Dendritic cell treated with granulocyte-macrophage colony-stimulating factor and Interleukin-4, amounts not matched to agents 40 ng/mL and 50 ng/mL, for 4 days (primary cell): ENCODE data around the gene BRME1.
A peak's percentile ranks its signal among the peaks of the same experiment; 100 is the strongest.

Experiments used
- H3K27ac Mint-ChIP-seq: one replicate; pipeline ENCODE4 v1.8.0; 2022; ENCODE audit warnings: mild to moderate bottlenecking, mixed read lengths
- H3K27me3 Mint-ChIP-seq: one replicate; pipeline ENCODE4 v1.8.0; 2022; ENCODE audit warnings: mild to moderate bottlenecking, mixed read lengths
- H3K36me3 Mint-ChIP-seq: one replicate; pipeline ENCODE4 v1.8.0; 2022; ENCODE audit warnings: low read depth, mixed read lengths
- H3K4me1 Mint-ChIP-seq: one replicate; pipeline ENCODE4 v1.8.0; 2022; ENCODE audit warnings: low read depth, mixed read lengths
- H3K4me3 Mint-ChIP-seq: one replicate; pipeline ENCODE4 v1.8.0; 2022; ENCODE audit warnings: mild to moderate bottlenecking, moderate library complexity, mixed read lengths
- H3K9me3 Mint-ChIP-seq: one replicate; pipeline ENCODE4 v1.8.0; 2022; ENCODE audit warnings: mixed read lengths
- intact Hi-C: fragments of 100-400 bp; cut with micrococcal nuclease; formaldehyde crosslinking; loops from one replicate; pipeline ENCODE4 v1.15.0; 2022

Gene BRME1

DNA sequence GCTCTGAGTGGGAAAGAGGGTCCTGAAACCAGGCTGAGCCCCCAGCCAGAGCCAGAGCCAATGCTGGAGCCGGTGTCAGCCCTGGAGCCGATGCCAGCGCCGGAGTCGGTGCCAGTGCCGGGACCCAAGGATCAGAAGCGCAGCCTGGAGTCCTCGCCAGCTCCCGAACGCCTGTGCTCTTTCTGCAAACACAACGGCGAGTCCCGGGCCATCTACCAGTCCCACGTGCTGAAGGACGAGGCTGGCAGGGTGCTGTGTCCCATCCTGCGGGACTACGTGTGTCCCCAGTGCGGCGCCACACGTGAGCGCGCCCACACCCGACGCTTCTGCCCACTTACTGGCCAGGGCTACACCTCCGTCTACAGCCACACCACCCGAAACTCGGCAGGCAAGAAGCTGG is 28.6 kb downstream of the BRME1 start:
- H3K4me1 Mint-ChIP-seq, result peaks cover 31% of the 10 kb centered on the region
- H3K27ac Mint-ChIP-seq, result no peak overlapping the region
- no peaks in the 10 kb centered on the region for H3K9me3 Mint-ChIP-seq
- intact Hi-C loops, result no loop called here
- no peak overlapping the region for H3K4me3 Mint-ChIP-seq
- no peaks in the 10 kb centered on the region for H3K36me3 Mint-ChIP-seq
- H3K27me3 Mint-ChIP-seq, result peaks cover 34% of the 10 kb centered on the region

DNA sequence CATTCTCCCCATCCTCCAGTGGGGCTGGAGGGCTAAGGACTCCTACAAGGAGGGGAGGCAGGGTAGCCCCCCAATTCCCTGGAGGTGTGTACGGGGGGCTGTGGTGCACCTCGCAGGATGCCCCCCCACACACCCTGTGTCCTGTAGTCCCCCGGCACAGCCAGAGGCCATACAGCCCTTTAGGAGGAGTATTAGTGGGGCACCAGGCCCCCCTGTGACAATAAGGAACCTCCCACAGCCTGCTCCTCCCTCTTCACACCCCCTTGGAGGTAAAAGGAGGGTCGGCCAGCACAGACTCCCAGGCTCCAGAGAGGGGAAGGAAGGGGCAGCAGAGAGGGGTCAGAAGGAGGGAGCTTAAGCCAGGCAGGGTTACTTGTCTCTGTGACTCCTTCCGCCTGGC is 29.1 kb downstream of the BRME1 start, which contains the start of gene NANOS3:
Gene NANOS3, plus strand, starts transcription at position 301 of the 400 bp plus-strand sequence. CDS start 115 bp downstream, outside the sequence.
- H3K9me3 Mint-ChIP-seq, result no peaks in the 10 kb centered on the region
- intact Hi-C loops, result no loop called here
- H3K4me3 Mint-ChIP-seq, result no peak within 1 kb of the TSS
- H3K27me3 Mint-ChIP-seq, result peaks cover 37% of the 10 kb centered on the region
- peaks cover 28% of the 10 kb centered on the region for H3K4me1 Mint-ChIP-seq
- no peaks in the 10 kb centered on the region for H3K36me3 Mint-ChIP-seq
- H3K27ac Mint-ChIP-seq, result no peak within 1 kb of the TSS

DNA sequence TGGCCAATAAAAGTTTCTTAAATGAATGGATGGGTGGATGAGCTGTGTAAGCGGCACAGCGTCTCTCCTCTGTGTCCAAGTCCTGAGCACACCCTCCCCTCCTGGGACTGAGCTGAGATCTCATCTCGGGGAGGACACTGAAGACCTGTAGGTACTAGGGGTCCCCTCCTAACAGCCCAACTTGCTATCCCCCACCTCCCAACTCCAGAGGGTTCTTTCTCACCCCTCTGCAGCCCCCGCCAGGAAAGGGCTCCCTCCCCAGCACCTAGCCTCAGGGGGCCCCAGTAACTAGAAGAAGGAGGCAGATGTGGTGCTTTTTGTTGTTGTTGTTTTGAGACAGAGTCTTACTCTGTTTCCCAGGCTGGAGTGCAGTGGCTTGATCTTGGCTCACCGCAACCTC is 30.1 kb downstream of the BRME1 start:
- H3K9me3 Mint-ChIP-seq, result no peaks in the 10 kb centered on the region
- H3K4me3 Mint-ChIP-seq, result no peak overlapping the region
- peaks cover 40% of the 10 kb centered on the region for H3K27me3 Mint-ChIP-seq
- H3K36me3 Mint-ChIP-seq, result no peaks in the 10 kb centered on the region
- H3K27ac Mint-ChIP-seq, result no peak overlapping the region
- H3K4me1 Mint-ChIP-seq, result peaks cover 18% of the 10 kb centered on the region
- intact Hi-C loops, result no loop called here

DNA sequence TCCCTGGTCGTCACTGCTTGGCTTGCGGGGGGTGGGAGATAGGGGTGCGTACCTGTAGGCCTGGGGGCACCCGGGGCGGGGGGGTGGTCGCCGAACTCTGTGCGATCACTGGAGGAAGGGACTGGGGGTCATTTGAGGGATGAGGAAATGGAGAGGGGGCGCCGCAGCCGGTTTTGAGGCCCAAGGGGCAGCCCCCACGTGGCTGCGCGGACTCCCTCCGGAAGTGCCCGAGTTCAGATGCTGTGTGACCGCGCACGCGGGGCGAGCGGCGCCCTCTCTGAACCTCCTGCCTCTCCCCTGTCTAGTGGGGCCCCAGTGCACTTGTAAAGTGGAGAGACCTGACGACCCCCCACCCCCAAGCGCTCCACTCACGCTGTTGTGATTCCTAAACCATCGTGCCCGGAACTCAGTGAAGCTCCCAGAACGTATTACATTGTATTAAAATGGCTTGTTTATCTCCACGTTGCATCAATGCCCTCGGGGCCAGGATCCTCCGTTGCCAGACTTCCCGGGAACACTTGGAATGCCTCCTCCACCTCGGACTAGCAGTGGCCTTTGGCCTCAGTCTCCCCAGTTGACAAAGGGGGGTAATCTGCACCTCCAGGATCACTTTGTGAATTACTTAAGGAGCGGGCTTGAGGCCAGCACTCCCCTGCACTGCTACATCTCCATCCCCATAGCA is 31.9 kb downstream of the BRME1 start:
- intact Hi-C loops, result no loop called here

DNA sequence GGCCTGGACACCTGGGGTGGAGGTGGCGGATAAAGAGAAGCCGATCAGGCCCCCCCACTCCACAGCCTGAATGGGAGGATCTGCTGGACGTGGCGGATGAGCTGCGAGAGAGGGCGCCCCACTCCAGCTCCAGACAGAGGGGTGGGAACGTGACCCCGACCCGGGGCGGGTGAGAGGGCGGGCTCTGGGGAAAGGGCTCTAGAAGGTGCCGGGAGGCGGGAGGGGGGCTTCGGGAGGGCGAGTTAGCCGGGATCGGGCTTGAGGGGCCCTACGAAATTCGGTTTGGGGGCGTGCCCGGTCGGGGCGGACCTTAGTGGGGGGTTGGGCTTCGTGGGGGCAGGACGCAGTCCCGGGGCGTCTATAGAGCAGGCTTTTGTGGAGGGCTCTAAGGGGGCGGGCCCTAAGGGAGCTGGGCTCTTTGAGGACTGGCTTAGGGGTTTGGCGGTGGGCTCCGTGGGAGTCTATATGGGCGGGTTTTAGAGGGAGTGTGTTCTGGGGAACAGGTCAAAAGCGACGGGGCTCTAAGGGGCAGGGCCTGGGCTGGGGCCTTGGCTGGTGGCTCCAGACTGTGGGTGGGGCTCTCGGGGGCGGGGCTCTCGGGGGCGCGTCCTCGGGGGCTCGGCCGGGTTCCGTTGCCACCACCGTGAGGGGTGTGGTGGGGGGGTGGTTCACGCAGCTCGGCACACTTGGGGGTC is 33.1 kb downstream of the BRME1 start:
- no peaks in the 10 kb centered on the region for H3K36me3 Mint-ChIP-seq
- intact Hi-C loops, result no loop called here
- peaks cover 17% of the 10 kb centered on the region for H3K4me1 Mint-ChIP-seq
- no peaks in the 10 kb centered on the region for H3K9me3 Mint-ChIP-seq
- no peak overlapping the region for H3K27ac Mint-ChIP-seq
- peak overlapping the region; percentile 76 for H3K4me3 Mint-ChIP-seq
- H3K27me3 Mint-ChIP-seq, result peaks cover 45% of the 10 kb centered on the region

More for the DNA sequence above, 31.9 kb downstream of the BRME1 start:
- H3K27ac Mint-ChIP-seq, result no peak overlapping the region
- H3K36me3 Mint-ChIP-seq, result no peaks in the 10 kb centered on the region
- H3K9me3 Mint-ChIP-seq, result no peaks in the 10 kb centered on the region
- H3K4me3 Mint-ChIP-seq, result no peak overlapping the region
- peaks cover 40% of the 10 kb centered on the region for H3K27me3 Mint-ChIP-seq
- H3K4me1 Mint-ChIP-seq, result peaks cover 12% of the 10 kb centered on the region

DNA sequence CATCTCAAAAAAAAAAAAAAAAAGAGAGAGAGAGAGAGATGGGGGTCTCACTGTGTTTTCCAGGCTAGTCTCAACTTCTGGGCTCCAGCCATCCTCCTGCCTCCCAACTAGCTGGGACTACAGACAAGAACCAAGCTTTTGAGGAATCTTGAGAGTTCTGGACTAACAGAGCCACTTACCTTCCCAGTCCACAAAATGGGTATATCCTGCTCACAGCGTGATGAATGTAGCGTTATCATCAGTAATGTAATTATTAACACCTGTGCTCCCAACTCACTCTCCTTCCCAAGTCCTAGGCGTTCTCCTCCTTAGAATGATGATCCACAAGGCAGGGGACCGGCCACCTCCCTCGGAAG is 33.6 kb downstream of the BRME1 start:
- Mint-ChIP-seq H3K36me3 (no peaks in the 10 kb centered on the region), H3K27me3 (peaks cover 49% of the 10 kb centered on the region), H3K9me3 (no peaks in the 10 kb centered on the region), H3K4me1 (peaks cover 17% of the 10 kb centered on the region), H3K4me3 (peak overlapping the region; percentile 76), H3K27ac (no peak overlapping the region)
- intact Hi-C loops, result no loop called here

DNA sequence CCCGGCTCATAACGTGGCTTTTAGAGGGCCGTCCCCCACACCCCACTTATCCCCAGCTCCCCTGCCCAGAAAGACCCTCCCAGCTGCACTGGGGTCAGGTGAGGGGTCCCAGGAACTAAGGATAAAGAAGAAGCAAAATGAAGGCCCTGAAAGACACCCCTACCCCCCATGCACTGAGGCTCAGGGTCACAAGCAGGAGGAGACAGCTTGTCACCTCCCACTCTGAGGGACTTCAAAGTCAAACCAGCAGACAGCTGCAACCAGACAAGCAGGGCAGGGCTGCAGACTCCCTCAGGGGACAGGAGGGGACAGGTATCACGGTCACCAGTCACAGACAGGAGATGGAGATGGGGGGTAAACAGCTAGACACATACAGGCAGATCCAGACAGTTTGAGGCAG is 35.0 kb downstream of the BRME1 start:
- Mint-ChIP-seq H3K4me1 (peaks cover 24% of the 10 kb centered on the region), H3K4me3 (no peak overlapping the region), H3K27me3 (peaks cover 59% of the 10 kb centered on the region), H3K36me3 (no peaks in the 10 kb centered on the region), H3K9me3 (no peaks in the 10 kb centered on the region), H3K27ac (no peak overlapping the region)
- intact Hi-C loops, result no loop called here

DNA sequence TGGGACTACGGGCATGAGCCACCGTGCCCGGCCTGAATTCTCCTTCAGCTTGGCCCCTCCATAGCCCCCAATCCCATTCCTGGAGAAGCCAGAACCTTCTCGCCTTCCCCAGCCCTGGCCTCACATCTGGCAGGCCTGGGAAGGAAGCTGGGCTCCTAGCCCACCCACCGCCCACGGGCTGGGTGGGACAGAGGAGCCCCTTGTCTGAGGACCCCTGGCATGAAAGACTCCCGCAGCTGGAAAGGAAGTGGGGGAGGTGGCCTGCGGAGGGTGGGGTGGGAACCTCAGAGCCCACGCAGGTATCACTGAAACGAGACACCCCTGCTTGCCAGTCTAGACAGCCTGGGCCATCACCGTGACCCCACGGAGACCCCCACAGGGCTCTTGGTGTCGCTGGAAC is 36.6 kb downstream of the BRME1 start:
- H3K9me3 Mint-ChIP-seq, result no peaks in the 10 kb centered on the region
- no peak overlapping the region for H3K27ac Mint-ChIP-seq
- H3K36me3 Mint-ChIP-seq, result no peaks in the 10 kb centered on the region
- peaks cover 53% of the 10 kb centered on the region for H3K27me3 Mint-ChIP-seq
- intact Hi-C loops, result loop anchor here (10.0 kb wide), 1 partner anchor 274 kb away; no protein-coding TSS in a partner anchor
- H3K4me1 Mint-ChIP-seq, result peaks cover 30% of the 10 kb centered on the region
- no peak overlapping the region for H3K4me3 Mint-ChIP-seq

DNA sequence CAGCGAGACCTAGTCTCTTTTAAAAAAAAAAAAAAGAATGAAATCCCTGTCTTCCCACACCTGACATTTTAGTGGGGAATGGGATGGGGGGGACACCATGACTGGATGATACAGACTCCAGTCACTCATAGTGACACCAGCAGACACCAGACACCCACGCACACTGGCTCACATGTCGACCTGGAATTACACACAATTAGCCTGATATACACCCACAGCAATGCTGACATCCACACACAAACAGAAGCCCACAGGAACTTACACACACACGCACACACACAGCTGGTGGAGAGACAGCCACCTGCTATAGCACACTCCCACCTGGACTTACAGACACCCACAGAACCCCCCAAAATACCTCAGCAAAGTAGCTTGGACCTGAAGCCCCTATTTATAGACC is 37.3 kb downstream of the BRME1 start:
- Mint-ChIP-seq H3K4me1 (peaks cover 36% of the 10 kb centered on the region), H3K36me3 (no peaks in the 10 kb centered on the region), H3K27ac (no peak overlapping the region), H3K27me3 (peaks cover 53% of the 10 kb centered on the region), H3K4me3 (no peak overlapping the region), H3K9me3 (no peaks in the 10 kb centered on the region)
- intact Hi-C loops, result loop anchor here (10.0 kb wide), 1 partner anchor 274 kb away; no protein-coding TSS in a partner anchor

DNA sequence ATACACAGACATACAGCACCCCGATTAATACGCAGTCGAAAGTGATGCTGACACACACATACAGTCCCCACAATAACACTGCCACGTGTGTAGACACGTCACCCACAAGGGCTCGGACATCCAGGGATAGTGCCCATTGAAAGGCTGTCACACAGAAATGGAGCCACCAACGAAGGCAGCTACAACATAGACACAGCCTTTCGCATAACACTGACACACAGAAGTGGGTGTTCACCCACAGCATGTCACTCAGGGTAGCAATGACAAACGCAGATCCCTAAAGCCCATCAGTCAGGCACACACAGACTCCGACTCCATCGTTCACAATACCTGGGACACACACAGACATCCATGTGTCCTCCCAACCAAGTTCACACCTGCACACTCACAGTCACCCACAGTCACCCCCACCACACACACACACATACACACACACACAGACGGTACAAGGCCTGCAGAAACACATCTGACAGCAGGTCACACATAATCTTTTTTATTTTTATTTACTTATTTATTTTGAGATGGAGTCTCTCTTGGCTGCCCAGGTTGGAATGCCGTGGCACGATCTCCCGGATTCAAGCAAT is 39.4 kb downstream of the BRME1 start:
- intact Hi-C loops, result loop anchor here (10.0 kb wide), 1 partner anchor 272 kb away; no protein-coding TSS in a partner anchor
- peaks cover 41% of the 10 kb centered on the region for H3K27me3 Mint-ChIP-seq
- H3K27ac Mint-ChIP-seq, result peak overlapping the region; percentile 35
- H3K9me3 Mint-ChIP-seq, result no peaks in the 10 kb centered on the region
- H3K36me3 Mint-ChIP-seq, result no peaks in the 10 kb centered on the region
- peak overlapping the region; percentile 60 for H3K4me3 Mint-ChIP-seq
- H3K4me1 Mint-ChIP-seq, result peaks cover 36% of the 10 kb centered on the region

DNA sequence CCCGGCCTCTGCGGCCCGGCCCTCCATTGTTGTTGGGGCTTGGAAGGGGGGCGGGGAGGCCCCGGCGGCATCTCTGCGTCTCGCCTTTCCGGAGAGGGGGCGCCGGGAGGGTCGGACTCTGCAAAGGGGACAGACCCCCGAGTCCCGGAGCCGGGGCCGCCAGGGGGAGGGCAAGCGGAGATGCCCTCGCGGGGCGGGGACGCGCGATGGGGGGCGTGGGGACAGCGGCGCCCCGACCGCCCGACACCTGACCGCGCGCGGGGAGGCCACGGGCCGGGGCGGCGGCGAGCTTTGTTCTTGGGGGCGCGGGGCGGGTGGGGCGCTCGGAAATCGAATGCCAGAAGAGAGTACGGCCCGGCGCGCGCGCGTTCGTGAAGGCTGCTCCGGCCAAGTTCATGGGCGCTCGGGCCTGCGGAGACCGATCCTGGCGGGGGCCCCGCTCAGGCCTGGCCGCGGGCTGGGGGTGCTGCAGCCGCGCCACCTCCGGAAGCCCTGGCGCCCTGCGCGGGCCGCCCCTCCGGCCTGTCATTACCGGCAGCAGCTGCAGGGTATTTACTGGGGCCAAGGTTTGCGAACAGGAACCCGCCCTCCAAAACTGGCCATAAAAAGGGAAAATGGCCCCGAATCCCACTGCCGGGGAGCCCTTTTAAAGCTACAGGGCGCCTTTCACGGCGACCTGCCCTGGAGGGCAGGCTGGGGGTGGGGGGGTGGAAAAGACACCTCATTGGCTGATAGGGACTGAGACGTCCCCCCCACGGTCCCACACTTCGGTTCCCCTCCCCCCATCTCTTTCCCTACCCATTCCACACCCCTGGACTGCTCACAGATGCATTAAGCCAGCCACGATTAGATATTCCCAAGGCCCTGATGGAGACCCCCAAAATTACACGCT is 40.1 kb downstream of the BRME1 start:
- H3K9me3 Mint-ChIP-seq, result no peaks in the 10 kb centered on the region
- peaks cover 40% of the 10 kb centered on the region for H3K27me3 Mint-ChIP-seq
- intact Hi-C loops, result loop anchor here (10.0 kb wide), 1 partner anchor 271 kb away; no protein-coding TSS in a partner anchor
- peaks cover 43% of the 10 kb centered on the region for H3K4me1 Mint-ChIP-seq
- H3K4me3 Mint-ChIP-seq, result peak overlapping the region; percentile 60
- H3K27ac Mint-ChIP-seq, result peak overlapping the region; percentile 35
- H3K36me3 Mint-ChIP-seq, result no peaks in the 10 kb centered on the region

DNA sequence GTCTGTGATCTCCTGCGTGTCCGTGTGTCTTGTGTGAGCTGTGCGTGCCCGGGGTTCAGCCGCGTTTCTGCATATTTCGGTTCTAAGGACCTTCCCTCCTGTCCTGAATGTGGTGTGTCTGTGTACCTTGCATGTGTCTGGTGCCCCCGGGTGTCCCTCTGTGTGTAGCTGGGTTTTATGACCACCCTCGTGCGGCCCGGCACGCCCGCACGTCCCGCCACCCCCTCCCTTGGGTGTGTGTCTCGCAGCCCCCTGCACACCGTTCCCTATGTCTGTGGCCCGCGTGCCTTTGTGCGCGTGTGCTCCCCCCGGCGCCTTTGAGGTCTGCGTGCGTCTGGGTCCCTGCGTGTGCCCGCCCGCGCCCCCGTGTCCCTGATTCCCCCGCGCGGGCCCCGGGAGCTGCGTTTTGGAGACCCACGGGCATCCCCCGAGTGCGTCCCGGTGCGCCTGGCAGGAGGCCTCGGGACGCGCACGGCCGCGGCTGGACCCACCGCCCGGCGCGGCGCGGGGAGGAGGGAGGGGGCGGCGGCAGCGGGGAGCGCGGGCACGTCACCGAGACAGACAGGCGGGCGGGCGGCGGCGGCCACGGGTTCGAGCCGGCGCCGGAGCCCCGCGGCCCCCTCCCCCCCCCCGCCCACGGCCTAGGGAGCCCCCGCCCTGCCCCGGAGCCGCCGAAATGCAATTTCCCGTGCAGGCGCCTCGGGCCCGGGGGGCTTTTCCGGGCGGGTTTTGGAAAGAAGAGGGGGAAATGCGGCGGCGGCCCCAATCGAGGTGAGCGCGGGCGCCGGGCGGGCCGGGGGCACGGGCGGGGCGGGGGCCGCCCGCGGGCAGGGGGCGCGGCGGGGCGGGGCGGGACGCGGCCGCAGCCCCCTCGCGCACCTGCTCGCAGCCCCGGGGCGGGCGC is 41.0 kb downstream of the BRME1 start:
- no peak overlapping the region for H3K27ac Mint-ChIP-seq
- H3K9me3 Mint-ChIP-seq, result no peaks in the 10 kb centered on the region
- peaks cover 48% of the 10 kb centered on the region for H3K4me1 Mint-ChIP-seq
- H3K27me3 Mint-ChIP-seq, result peaks cover 40% of the 10 kb centered on the region
- no peaks in the 10 kb centered on the region for H3K36me3 Mint-ChIP-seq
- intact Hi-C loops, result loop anchor here (10.0 kb wide), 1 partner anchor 270 kb away; no protein-coding TSS in a partner anchor
- H3K4me3 Mint-ChIP-seq, result peak overlapping the region; percentile 55
